HepG2 (cell line): Measurements from ENCODE around the gene NELFCD. TPM values are rescaled to one million over a fixed set of nuclear protein-coding genes. Genes with fewer than 3 reads are reported as not detected.

Experiments used
- ARNT ChIP-seq: fragments of 450-650 bp; IDR thresholded peaks from 2 replicates; pipeline ENCODE4 v1.6.1; 2017
- BRF2 ChIP-seq: sonication (generic); formaldehyde crosslinking; IDR thresholded peaks from 2 replicates; pipeline ENCODE4 v1.8.1; 2022; ENCODE audit warnings: mild to moderate bottlenecking, missing genetic modification reagents
- ETV5 ChIP-seq: IDR thresholded peaks from 2 replicates; pipeline ENCODE4 v1.6.1; 2018; ENCODE audit warnings: missing biosample characterization, missing genetic modification reagents, inconsistent platforms, borderline replicate concordance
- FOXJ3 ChIP-seq: sonication (generic); formaldehyde crosslinking; IDR thresholded peaks from 2 replicates; pipeline ENCODE4 v1.4.0; 2020; ENCODE audit warnings: missing genetic modification reagents, mild to moderate bottlenecking, borderline replicate concordance
- FUBP1 ChIP-seq: sonication (generic); formaldehyde crosslinking; IDR thresholded peaks from 2 replicates; pipeline ENCODE4 v1.5.1; 2020; ENCODE audit warnings: missing genetic modification reagents, mild to moderate bottlenecking, borderline replicate concordance
- GMEB1 ChIP-seq: sonication (generic); formaldehyde crosslinking; IDR thresholded peaks from 2 replicates; pipeline ENCODE4 v1.5.1; 2020; ENCODE audit warnings: missing genetic modification reagents, mild to moderate bottlenecking, borderline replicate concordance
- HNRNPUL1 ChIP-seq: fragments of 200-400 bp; formaldehyde crosslinking; IDR thresholded peaks from 2 replicates; pipeline ENCODE4 v1.6.1; 2017; ENCODE audit warnings: low read depth, mild to moderate bottlenecking, low read length, moderate library complexity
- MAZ ChIP-seq, 2 experiments: sonication (generic) in 1 of 2; formaldehyde crosslinking in 1 of 2; IDR thresholded peaks; 2 replicates each; pipeline versions ENCODE4 v1.5.0 to v1.6.1; 2012 to 2020; ENCODE audit warnings: low read depth in 2 of 2, mild to moderate bottlenecking in 2 of 2, borderline replicate concordance in 1 of 2, improper control_type of control experiment in 1 of 2, low read length in 1 of 2, missing genetic modification reagents in 1 of 2, moderate library complexity in 1 of 2
- NCOA2 ChIP-seq: sonication (generic); formaldehyde crosslinking; IDR thresholded peaks from 2 replicates; pipeline ENCODE4 v1.8.0; 2022; ENCODE audit warnings: inconsistent platforms
- NFATC3 ChIP-seq: sonication (generic); formaldehyde crosslinking; IDR thresholded peaks from 2 replicates; pipeline ENCODE4 v1.5.1; 2020; ENCODE audit warnings: mild to moderate bottlenecking, missing genetic modification reagents
- NFIB ChIP-seq: sonication (generic); formaldehyde crosslinking; IDR thresholded peaks from 2 replicates; pipeline ENCODE4 v1.9.0; 2021; ENCODE audit warnings: missing genetic modification reagents, mild to moderate bottlenecking, borderline replicate concordance
- NFYC ChIP-seq: IDR thresholded peaks from 2 replicates; pipeline ENCODE4 v1.6.1; 2016; ENCODE audit warnings: missing genetic modification reagents, missing compliant biosample characterization
- REPIN1 ChIP-seq: sonication (generic); formaldehyde crosslinking; IDR thresholded peaks from 2 replicates; pipeline ENCODE4 v1.8.0; 2022; ENCODE audit warnings: missing genetic modification reagents, low read depth, mild to moderate bottlenecking, borderline replicate concordance
- SETDB1 ChIP-seq: sonication (generic); formaldehyde crosslinking; IDR thresholded peaks from 2 replicates; pipeline ENCODE4 v1.5.1; 2020; ENCODE audit warnings: missing genetic modification reagents, mild to moderate bottlenecking, borderline replicate concordance
- STAG1 ChIP-seq: sonication (generic); formaldehyde crosslinking; IDR thresholded peaks from 2 replicates; pipeline ENCODE4 v1.4.0; 2020; ENCODE audit warnings: missing genetic modification reagents
- SYNCRIP ChIP-seq: fragments of 200-400 bp; formaldehyde crosslinking; IDR thresholded peaks from 2 replicates; pipeline ENCODE4 v1.6.1; 2018; ENCODE audit warnings: mild to moderate bottlenecking, low read depth, low read length; ENCODE audit not compliant: insufficient read depth
- TRIM24 ChIP-seq: sonication (generic); formaldehyde crosslinking; IDR thresholded peaks from 2 replicates; pipeline ENCODE4 v1.8.0; 2022; ENCODE audit warnings: mild to moderate bottlenecking, missing genetic modification reagents
- XBP1 ChIP-seq: sonication (generic); formaldehyde crosslinking; IDR thresholded peaks from 2 replicates; pipeline ENCODE4 v1.5.0; 2020; ENCODE audit warnings: missing genetic modification reagents
- ZBTB7B ChIP-seq: sonication (generic); formaldehyde crosslinking; IDR thresholded peaks from 2 replicates; pipeline ENCODE4 v1.4.0; 2020; ENCODE audit warnings: missing genetic modification reagents
- ZC3H4 ChIP-seq: sonication (generic); formaldehyde crosslinking; IDR thresholded peaks from 2 replicates; pipeline ENCODE4 v1.4.0; 2020; ENCODE audit warnings: missing genetic modification reagents, borderline replicate concordance
- ZIK1 ChIP-seq: sonication (generic); formaldehyde crosslinking; IDR thresholded peaks from 2 replicates; pipeline ENCODE4 v1.5.0; 2020; ENCODE audit warnings: mild to moderate bottlenecking, low read depth, missing genetic modification reagents, borderline replicate concordance
- ZNF263 ChIP-seq: sonication (generic); formaldehyde crosslinking; IDR thresholded peaks from 2 replicates; pipeline ENCODE4 v1.4.0; 2020; ENCODE audit warnings: missing genetic modification reagents
- ZNF367 ChIP-seq: sonication (generic); formaldehyde crosslinking; IDR thresholded peaks from 2 replicates; pipeline ENCODE4 v1.4.0; 2020; ENCODE audit warnings: missing genetic modification reagents, borderline replicate concordance
- ZNF451 ChIP-seq: sonication (generic); formaldehyde crosslinking; IDR thresholded peaks from 2 replicates; pipeline ENCODE4 v1.5.0; 2020; ENCODE audit warnings: mild to moderate bottlenecking, missing genetic modification reagents
- ZNF761 ChIP-seq: sonication (generic); formaldehyde crosslinking; conservative IDR thresholded peaks from 2 replicates; pipeline ENCODE4 v1.4.0; 2020; ENCODE audit warnings: mild to moderate bottlenecking, missing genetic modification reagents
- polyA plus RNA-seq, 8 experiments: library from polyadenylated mRNA; depleted of rRNA in 3 of 8; stranded (reverse) in 7 of 8; unstranded in 1 of 8; fragments of >200 nt; fragmentation: Illumina TruSeq in 4 of 8; extraction: Trizol in 4 of 8; gene quantifications; 2 replicates each; pipeline versions ENCODE4 v1.2.1 to v1.2.3, GENCODE V29; 2011 to 2016; ENCODE audit warnings: low read depth in 4 of 8, missing spikeins in 1 of 8, mixed read lengths in 1 of 8; ENCODE audit not compliant: insufficient read depth in 1 of 8
- total RNA-seq, 5 experiments: library from RNA; depleted of rRNA; stranded (reverse); fragments of >200 nt; fragmentation: Illumina TruSeq; extraction: Trizol; gene quantifications; 2 replicates each; pipeline ENCODE4 v1.2.3, GENCODE V29; 2016; ENCODE audit warnings: low read depth in 1 of 5

The NELFCD gene
- total and polyA plus RNA-seq, 2 of the 13 experiments (the other 11 are each of a cell fraction or from before 2014, with no cell fraction given) = 159 to 203 TPM

GRCh38 chr20:59015812-59016711, 35.0 kb downstream of the NELFCD start (continued):
- TF ChIP-seq ZNF761 (CRISPR knock-in tag) (peak; percentile 60; the same call in 1 of the 2 replicates), NFIB (CRISPR knock-in tag) (no peak), MAZ (IDR thresholded peaks at IDR 0.05; ENCODE audit: borderline replicate concordance, low read depth, low read length) (no peak), MAZ (CRISPR knock-in tag; IDR thresholded peaks at IDR 0.05; ENCODE audit: low read depth) (peak; percentile 66), ZNF367 (CRISPR knock-in tag) (no peak; the same call in 1 of the 2 replicates), SYNCRIP (no peak), NFYC (CRISPR knock-in tag) (peak; percentile 34; the same call in 1 of the 2 replicates), ETV5 (CRISPR knock-in tag) (peak; percentile 91), ARNT (no peak), REPIN1 (CRISPR knock-in tag) (peak; percentile 87; the same call in 1 of the 2 replicates), ZBTB7B (peak; percentile 96), NCOA2 (CRISPR knock-in tag) (peak; percentile 92), ZC3H4 (CRISPR knock-in tag) (no peak), STAG1 (CRISPR knock-in tag) (peak; percentile 35), ZIK1 (CRISPR knock-in tag) (no peak; the same call in 1 of the 2 replicates), TRIM24 (CRISPR knock-in tag) (no peak), FOXJ3 (peak; percentile 81), FUBP1 (CRISPR knock-in tag) (no peak), ZNF263 (peak; percentile 75), XBP1 (CRISPR knock-in tag) (0 out of 2 replicates have a peak, but pooled peaks have one; percentile 37), SETDB1 (no peak), BRF2 (CRISPR knock-in tag) (no peak), GMEB1 (CRISPR knock-in tag) (peak; percentile 22; the same call in 1 of the 2 replicates), ZNF451 (0 out of 2 replicates have a peak, but pooled peaks have one; percentile 53), HNRNPUL1 (no peak), NFATC3 (CRISPR knock-in tag) (no peak)
